IMR-90 (cell line): ENCODE data around the gene FTO. TPM values are rescaled to one million over a fixed set of nuclear protein-coding genes. Genes with fewer than 3 reads are reported as not detected.
A peak's percentile ranks its signal among the peaks of the same experiment; 100 is the strongest.

Source experiments
- ATAC-seq: fragments of 200-7000 bp; cut with Tn5 transposase; 2 replicates; pipeline ENCODE4 v1.9.1; 2020; ENCODE audit warnings: low read depth, mild to moderate bottlenecking, moderate library complexity
- BruUV-seq: library from RNA; stranded (reverse); fragments of 400-500 nt; replicated peaks from 2 replicates; lab custom pipeline; 2021; lab: Mats Ljungman, UMichigan
- CTCF ChIA-PET: fragments of 300-600 bp; formaldehyde crosslinking; extraction: SDS; loops from one replicate; lab custom pipeline; 2021; ENCODE audit warnings: antibody characterized with exemption; lab: Yijun Ruan, JAX
- POLR2A ChIA-PET: fragments of 300-600 bp; sonication (Branson Sonifier 250); formaldehyde crosslinking; loops from one replicate; lab custom pipeline; 2022; ENCODE audit warnings: antibody characterized with exemption; ENCODE audit not compliant: unreplicated experiment; lab: Charles Lee
- DNase-seq: peaks from one replicate; pipeline ENCODE4 v3.0.0; 2013
- H2AFZ ChIP-seq: replicated peaks from 2 replicates; pipeline ENCODE3; 2013; ENCODE audit warnings: low read length, mild to moderate bottlenecking; ENCODE audit not compliant: poor library complexity
- H2AK5ac ChIP-seq: 2 replicates; pipeline ENCODE4 v1.6.1; 2013; ENCODE audit warnings: low read depth, low read length, inconsistent platforms
- H2AK9ac ChIP-seq: replicated peaks from 2 replicates; pipeline ENCODE3; 2013; ENCODE audit warnings: mild to moderate bottlenecking, low read depth, low read length, moderate library complexity; ENCODE audit not compliant: poor library complexity
- H2BK120ac ChIP-seq: 2 replicates; pipeline ENCODE4 v1.6.1; 2013; ENCODE audit warnings: low read depth, low read length, inconsistent platforms
- H2BK15ac ChIP-seq: 3 replicates; pipeline ENCODE4 v1.6.1; 2013; ENCODE audit warnings: low read depth, low read length, inconsistent platforms
- H2BK20ac ChIP-seq: 2 replicates; pipeline ENCODE4 v1.6.1; 2013; ENCODE audit warnings: low read depth, mild to moderate bottlenecking, inconsistent platforms, low read length, moderate library complexity
- H2BK5ac ChIP-seq: 2 replicates; pipeline ENCODE4 v1.6.1; 2013; ENCODE audit warnings: mild to moderate bottlenecking, low read depth, low read length, inconsistent platforms; ENCODE audit not compliant: poor library complexity, severe bottlenecking
- H3K14ac ChIP-seq: replicated peaks from 2 replicates; pipeline ENCODE4 v1.6.1; 2013; ENCODE audit warnings: low read depth, low read length, inconsistent platforms
- H3K18ac ChIP-seq: 2 replicates; pipeline ENCODE4 v1.6.1; 2013; ENCODE audit warnings: low read depth, low read length, control low read depth
- H3K23ac ChIP-seq: 2 replicates; pipeline ENCODE4 v1.6.1; 2013; ENCODE audit warnings: low read depth, low read length, inconsistent platforms
- H3K27ac ChIP-seq: 2 replicates; pipeline ENCODE4 v1.5.1; 2013; ENCODE audit warnings: mild to moderate bottlenecking, control low read depth, low read length; ENCODE audit not compliant: insufficient read depth
- H3K27me3 ChIP-seq: 2 replicates; pipeline ENCODE4 v1.6.1; 2013; ENCODE audit warnings: low read length; ENCODE audit not compliant: control insufficient read depth, insufficient read depth
- H3K36me3 ChIP-seq: 2 replicates; pipeline ENCODE4 v1.6.1; 2013; ENCODE audit warnings: low read length, mixed read lengths; ENCODE audit not compliant: control insufficient read depth, insufficient read depth
- H3K4ac ChIP-seq: 2 replicates; pipeline ENCODE4 v1.6.1; 2013; ENCODE audit warnings: low read depth, low read length, inconsistent platforms
- H3K4me1 ChIP-seq: 2 replicates; pipeline ENCODE4 v1.6.1; 2013; ENCODE audit warnings: low read length, mixed read lengths; ENCODE audit not compliant: control insufficient read depth, insufficient read depth
- H3K4me2 ChIP-seq: 2 replicates; pipeline ENCODE4 v1.6.1; 2013; ENCODE audit warnings: low read depth, mild to moderate bottlenecking, control low read depth, low read length, moderate library complexity
- H3K4me3 ChIP-seq: 2 replicates; pipeline ENCODE4 v1.5.1; 2013; ENCODE audit warnings: low read depth, mild to moderate bottlenecking, control low read depth, low read length, moderate library complexity; ENCODE audit not compliant: insufficient read depth
- H3K56ac ChIP-seq: 2 replicates; pipeline ENCODE4 v1.6.1; 2013; ENCODE audit warnings: low read length, inconsistent platforms; ENCODE audit not compliant: insufficient read depth; ENCODE audit errors: extremely low read depth
- H3K79me1 ChIP-seq, 2 experiments: 2 replicates each; pipeline ENCODE4 v1.6.1; 2013; ENCODE audit warnings: low read length in 2 of 2, inconsistent platforms in 1 of 2, low read depth in 1 of 2
- H3K9ac ChIP-seq: 2 replicates; pipeline ENCODE4 v1.6.1; 2013; ENCODE audit warnings: low read depth, low read length, control low read depth
- H3K9me1 ChIP-seq: 2 replicates; pipeline ENCODE4 v1.6.1; 2013; ENCODE audit warnings: low read length, inconsistent platforms; ENCODE audit not compliant: insufficient read depth
- H3K9me3 ChIP-seq: 2 replicates; pipeline ENCODE4 v1.6.1; 2013; ENCODE audit warnings: low read length; ENCODE audit not compliant: control insufficient read depth, insufficient read depth
- H4K20me1 ChIP-seq: 2 replicates; pipeline ENCODE4 v1.6.1; 2013; ENCODE audit warnings: low read length, inconsistent platforms; ENCODE audit not compliant: insufficient read depth
- H4K5ac ChIP-seq: 2 replicates; pipeline ENCODE4 v1.6.1; 2013; ENCODE audit warnings: mild to moderate bottlenecking, low read depth, low read length, control low read depth
- H4K8ac ChIP-seq, 2 experiments: 2 replicates each; pipeline ENCODE4 v1.6.1; 2013; ENCODE audit warnings: low read depth in 2 of 2, low read length in 2 of 2, control low read depth in 1 of 2, inconsistent platforms in 1 of 2
- H4K91ac ChIP-seq: 2 replicates; pipeline ENCODE4 v1.6.1; 2013; ENCODE audit warnings: low read depth, low read length, inconsistent platforms; ENCODE audit not compliant: insufficient read depth
- BHLHE40 ChIP-seq: fragments of 150-350 bp; IDR thresholded peaks from 2 replicates; pipeline ENCODE4 v1.6.1; 2016; ENCODE audit warnings: mild to moderate bottlenecking, low read depth, low read length
- CEBPB ChIP-seq: IDR thresholded peaks from 2 replicates; pipeline ENCODE4 v1.6.1; 2012; ENCODE audit warnings: low read depth, low read length, improper control_type of control experiment
- CHD1 ChIP-seq: IDR thresholded peaks from 2 replicates; pipeline ENCODE4 v1.6.1; 2012; ENCODE audit warnings: low read depth, low read length, improper control_type of control experiment
- FOS ChIP-seq: fragments of 150-350 bp; IDR thresholded peaks from 2 replicates; pipeline ENCODE4 v1.6.1; 2016; ENCODE audit warnings: low read depth, low read length
- MAFK ChIP-seq: IDR thresholded peaks from 2 replicates; pipeline ENCODE4 v1.6.1; 2012; ENCODE audit warnings: low read depth, low read length, improper control_type of control experiment
- MAZ ChIP-seq: IDR thresholded peaks from 2 replicates; pipeline ENCODE4 v1.6.1; 2012; ENCODE audit warnings: low read depth, mild to moderate bottlenecking, low read length, improper control_type of control experiment, moderate library complexity, borderline replicate concordance
- POLR2A ChIP-seq: IDR thresholded peaks from 2 replicates; pipeline ENCODE4 v1.6.1; 2012; ENCODE audit warnings: mild to moderate bottlenecking, low read depth, low read length
- RCOR1 ChIP-seq: IDR thresholded peaks from 2 replicates; pipeline ENCODE4 v1.6.1; 2012; ENCODE audit warnings: mild to moderate bottlenecking, low read length, improper control_type of control experiment; ENCODE audit not compliant: insufficient replicate concordance
- RFX5 ChIP-seq: IDR thresholded peaks from 2 replicates; pipeline ENCODE4 v1.8.0; 2012; ENCODE audit warnings: low read depth, mild to moderate bottlenecking, low read length, moderate library complexity
- SMC3 ChIP-seq: fragments of 150-350 bp; IDR thresholded peaks from 2 replicates; pipeline ENCODE4 v1.6.1; 2016; ENCODE audit warnings: low read depth, mild to moderate bottlenecking, antibody characterized with exemption, low read length, moderate library complexity
- WGBS, 2 experiments: methylation state at CpG; one replicate each; pipeline versions ENCODE4 v1.1.5 to v1.1.7; 2013; ENCODE audit warnings: missing lambda C conversion rate in 2 of 2; ENCODE audit not compliant: insufficient read length in 1 of 2; ENCODE audit errors: extremely low coverage in 2 of 2; 5-methylcytosine and 5-hydroxymethylcytosine counted together
- dilution Hi-C: fragments of 300-500 bp; cut with HindIII; formaldehyde crosslinking; loops from one replicate; pipeline ENCODE4 v1.14.3; 2018; ENCODE audit warnings: low sequenced_read_pairs; ENCODE audit not compliant: unreplicated experiment
- in situ Hi-C: fragments of 300-500 bp; cut with MboI; formaldehyde crosslinking; loops from 3 replicates; pipeline ENCODE4 v1.14.3; 2019; ENCODE audit warnings: low sequenced_read_pairs, inconsistent platforms, mixed read lengths
- intact Hi-C: fragments of 100-400 bp; cut with micrococcal nuclease; formaldehyde crosslinking; loops from 2 replicates; pipeline ENCODE4 v1.10.0; 2022
- polyA plus RNA-seq, 3 experiments: library from polyadenylated mRNA; depleted of rRNA; stranded (reverse); fragments of >200 nt; gene quantifications; 2 replicates each; pipeline ENCODE4 v1.2.3, GENCODE V29; 2012; ENCODE audit warnings: low replicate concordance in 1 of 3
- total RNA-seq: library from RNA; depleted of rRNA; stranded (reverse); fragments of >200 nt; gene quantifications from 2 replicates; pipeline ENCODE4 v1.2.3, GENCODE V29; 2012
- TF ChIP-seq, protein P1 (sequence below): fragments of 150-350 bp; IDR thresholded peaks from 2 replicates; pipeline ENCODE4 v1.6.1; 2016; ENCODE audit warnings: low read depth, mild to moderate bottlenecking, low read length, moderate library complexity, borderline replicate concordance
- TF ChIP-seq, protein P2 (sequence below): fragments of 150-350 bp; IDR thresholded peaks from 2 replicates; pipeline ENCODE4 v1.6.1; 2017; ENCODE audit warnings: mild to moderate bottlenecking, antibody characterized with exemption, low read length, low read depth

FTO gene
- total and polyA plus RNA-seq, 2 of the 4 experiments (the other 2 are of a cell fraction): 70.3 to 132 TPM

DNA sequence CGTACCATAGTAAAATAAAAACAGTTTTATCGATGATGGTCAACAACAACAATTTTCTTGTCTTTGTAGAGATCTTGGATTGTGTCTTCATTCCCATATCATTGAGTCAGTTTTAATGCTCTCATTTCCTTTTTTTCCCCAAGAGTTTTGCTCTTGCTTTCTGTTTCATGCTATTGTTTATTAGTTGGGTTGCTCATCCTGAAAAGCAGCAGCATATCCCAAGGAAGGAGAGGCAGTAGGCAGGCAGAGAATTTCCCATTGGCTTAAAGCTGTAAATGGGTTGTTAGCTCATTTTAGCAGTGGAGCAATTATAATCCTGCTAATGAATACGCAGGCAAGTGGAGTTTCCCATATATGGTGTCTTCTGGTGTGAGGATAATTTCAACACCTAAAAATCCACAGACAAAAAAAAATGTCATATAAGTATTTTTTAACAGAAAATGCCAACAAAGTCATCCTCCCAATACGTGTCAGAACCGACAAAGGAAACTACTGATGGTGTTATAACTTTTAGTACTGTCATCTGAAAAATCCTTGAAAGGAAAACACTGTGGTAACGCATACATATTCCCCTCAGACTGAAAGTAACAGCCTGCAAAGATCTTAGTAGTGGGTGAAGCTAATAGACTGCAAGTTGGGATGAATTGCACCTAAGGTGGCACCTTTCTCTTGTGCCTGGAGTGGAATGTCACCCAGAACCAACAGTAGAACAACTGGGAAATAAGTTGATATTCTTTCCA, 218.3 kb downstream of the FTO start:
- intact Hi-C loops: no loop called here
- CTCF ChIA-PET: interaction anchor here (0.6 kb wide), 1 partner anchor 105 kb away, joined by 5 read pairs; no protein-coding TSS in a partner anchor
- no TSS peak for BruUV-seq
- peak; percentile 76 for ATAC-seq
- Histone ChIP-seq H3K4me3 (no peak overlapping the region), H3K9me3 (no peaks in the 10 kb centered on the region), H3K27me3 (no peaks in the 10 kb centered on the region), H3K4me2 (no peak overlapping the region), H2BK20ac (no peak overlapping the region), H4K20me1 (no peaks in the 10 kb centered on the region), H4K8ac (0 out of 4 replicates have a peak overlapping the region, but pooled peaks of 1 of the 2 experiments have one; percentile 14), H3K9me1 (no peaks in the 10 kb centered on the region; the same call in 1 of the 2 replicates), H2AFZ (no peak overlapping the region), H3K36me3 (no peaks in the 10 kb centered on the region), H2AK5ac (no peak overlapping the region), H2BK120ac (no peak overlapping the region), H3K4me1 (peaks cover 4% of the 10 kb centered on the region; the same call in 1 of the 2 replicates), H3K9ac (no peak overlapping the region), H2BK15ac (no peak overlapping the region), H4K5ac (no peak overlapping the region), H3K27ac (no peak overlapping the region), H3K4ac (no peak overlapping the region), H3K18ac (peak overlapping the region; percentile 29; the same call in 1 of the 2 replicates), H3K56ac (no peak overlapping the region), H3K23ac (peak overlapping the region; percentile 63; the same call in 1 of the 2 replicates), H2AK9ac (no peak overlapping the region), H3K14ac (peak overlapping the region; percentile 4; the same call in 1 of the 2 replicates), H2BK5ac (no peak overlapping the region), H3K79me1 (peaks cover 0 to 4% of the 10 kb centered on the region in 2 experiments; a peak in 2 of 4 replicates), H4K91ac (no peak overlapping the region)
- TF ChIP-seq FOS: no peak
- TF ChIP-seq, protein P1, sequence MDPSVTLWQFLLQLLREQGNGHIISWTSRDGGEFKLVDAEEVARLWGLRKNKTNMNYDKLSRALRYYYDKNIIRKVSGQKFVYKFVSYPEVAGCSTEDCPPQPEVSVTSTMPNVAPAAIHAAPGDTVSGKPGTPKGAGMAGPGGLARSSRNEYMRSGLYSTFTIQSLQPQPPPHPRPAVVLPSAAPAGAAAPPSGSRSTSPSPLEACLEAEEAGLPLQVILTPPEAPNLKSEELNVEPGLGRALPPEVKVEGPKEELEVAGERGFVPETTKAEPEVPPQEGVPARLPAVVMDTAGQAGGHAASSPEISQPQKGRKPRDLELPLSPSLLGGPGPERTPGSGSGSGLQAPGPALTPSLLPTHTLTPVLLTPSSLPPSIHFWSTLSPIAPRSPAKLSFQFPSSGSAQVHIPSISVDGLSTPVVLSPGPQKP: no peak
- no peak for TF ChIP-seq RCOR1
- TF ChIP-seq CEBPB: no peak
- no peak for TF ChIP-seq SMC3
- TF ChIP-seq POLR2A: no peak
- no peak for TF ChIP-seq CHD1
- no peak for TF ChIP-seq BHLHE40
- TF ChIP-seq MAFK: no peak
- TF ChIP-seq, protein P2, sequence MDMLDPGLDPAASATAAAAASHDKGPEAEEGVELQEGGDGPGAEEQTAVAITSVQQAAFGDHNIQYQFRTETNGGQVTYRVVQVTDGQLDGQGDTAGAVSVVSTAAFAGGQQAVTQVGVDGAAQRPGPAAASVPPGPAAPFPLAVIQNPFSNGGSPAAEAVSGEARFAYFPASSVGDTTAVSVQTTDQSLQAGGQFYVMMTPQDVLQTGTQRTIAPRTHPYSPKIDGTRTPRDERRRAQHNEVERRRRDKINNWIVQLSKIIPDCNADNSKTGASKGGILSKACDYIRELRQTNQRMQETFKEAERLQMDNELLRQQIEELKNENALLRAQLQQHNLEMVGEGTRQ: no peak
- TF ChIP-seq RFX5: no peak
- TF ChIP-seq MAZ: no peak
- DNase-seq: peak; percentile 47
- dilution Hi-C loops: no loop called here
- in situ Hi-C loops: no loop called here
- POLR2A ChIA-PET: no interaction called here
- no CpG with 5 or more reads among the region's 6 CpGs for WGBS, 2 experiments
